ENCODE measurements around the gene RSPO4.

Gene RSPO4

GRCh38 chr20:952196-952795, 49.8 kb downstream of the RSPO4 start:
- H3K36me3 ChIP-seq (ENCODE audit: insufficient read depth, low read length) = no peaks in the 10 kb centered on the region
- H3K9me3 ChIP-seq (ENCODE audit: low read length) = no peaks in the 10 kb centered on the region
- H3K4me1 ChIP-seq (ENCODE audit: insufficient read depth, low read length) = no peaks in the 10 kb centered on the region
- no peak overlapping the region for H3K27ac ChIP-seq (ENCODE audit: low read depth, low read length)
- peaks cover 10 to 23% of the 10 kb centered on the region in 2 donors for H3K27me3 ChIP-seq (ENCODE audit: control insufficient read depth in 1 of 2, insufficient read depth in 2 of 2, low read length in 2 of 2)
- no peak overlapping the region for H3K9ac ChIP-seq (ENCODE audit: low read length)
- H3K4me3 ChIP-seq (ENCODE audit: low read depth in 1 of 2, low read length in 2 of 2) = no peak overlapping the region

GRCh38 chr20:951384-952169, 50.5 kb downstream of the RSPO4 start:
- Histone ChIP-seq H3K27me3 (ENCODE audit: control insufficient read depth in 1 of 2, insufficient read depth in 2 of 2, low read length in 2 of 2) (peaks cover 10 to 18% of the 10 kb centered on the region in 2 donors), H3K4me1 (ENCODE audit: insufficient read depth, low read length) (no peaks in the 10 kb centered on the region), H3K9ac (ENCODE audit: low read length) (no peak overlapping the region), H3K27ac (ENCODE audit: low read depth, low read length) (no peak overlapping the region), H3K9me3 (ENCODE audit: low read length) (no peaks in the 10 kb centered on the region), H3K36me3 (ENCODE audit: insufficient read depth, low read length) (no peaks in the 10 kb centered on the region), H3K4me3 (ENCODE audit: low read depth in 1 of 2, low read length in 2 of 2) (no peak overlapping the region)

GRCh38 chr20:949717-950116, 52.4 kb downstream of the RSPO4 start:
- Histone ChIP-seq H3K27me3 (ENCODE audit: control insufficient read depth in 1 of 2, insufficient read depth in 2 of 2, low read length in 2 of 2) (peaks cover 0 to 3% of the 10 kb centered on the region in 2 donors), H3K4me3 (ENCODE audit: low read depth in 1 of 2, low read length in 2 of 2) (no peak overlapping the region), H3K27ac (ENCODE audit: low read depth, low read length) (no peak overlapping the region), H3K9me3 (ENCODE audit: low read length) (no peaks in the 10 kb centered on the region), H3K9ac (ENCODE audit: low read length) (no peak overlapping the region), H3K4me1 (ENCODE audit: insufficient read depth, low read length) (no peaks in the 10 kb centered on the region), H3K36me3 (ENCODE audit: insufficient read depth, low read length) (no peaks in the 10 kb centered on the region)

GRCh38 chr20:946826-947225, 55.3 kb downstream of the RSPO4 start:
- Histone ChIP-seq H3K27ac (ENCODE audit: low read depth, low read length) (no peak overlapping the region), H3K4me1 (ENCODE audit: insufficient read depth, low read length) (no peaks in the 10 kb centered on the region), H3K9ac (ENCODE audit: low read length) (no peak overlapping the region), H3K36me3 (ENCODE audit: insufficient read depth, low read length) (no peaks in the 10 kb centered on the region), H3K27me3 (ENCODE audit: control insufficient read depth in 1 of 2, insufficient read depth in 2 of 2, low read length in 2 of 2) (peaks cover 0 to 3% of the 10 kb centered on the region in 2 donors), H3K9me3 (ENCODE audit: low read length) (no peaks in the 10 kb centered on the region), H3K4me3 (ENCODE audit: low read depth in 1 of 2, low read length in 2 of 2) (no peak overlapping the region)

- H3K36me3 ChIP-seq (ENCODE audit: insufficient read depth, low read length) = no peaks in the 10 kb centered on the region
- H3K27me3 ChIP-seq (ENCODE audit: control insufficient read depth in 1 of 2, insufficient read depth in 2 of 2, low read length in 2 of 2) = peaks cover 0 to 3% of the 10 kb centered on the region in 2 donors
- no peak overlapping the region for H3K27ac ChIP-seq (ENCODE audit: low read depth, low read length)
- no peak overlapping the region for H3K9ac ChIP-seq (ENCODE audit: low read length)
- no peaks in the 10 kb centered on the region for H3K4me1 ChIP-seq (ENCODE audit: insufficient read depth, low read length)
- no peak overlapping the region for H3K4me3 ChIP-seq (ENCODE audit: low read depth in 1 of 2, low read length in 2 of 2)
- H3K9me3 ChIP-seq (ENCODE audit: low read length) = no peaks in the 10 kb centered on the region
Measured at GRCh38 chr20:945841-946240, 56.3 kb downstream of the RSPO4 start.

- Histone ChIP-seq H3K4me1 (ENCODE audit: insufficient read depth, low read length) (no peaks in the 10 kb centered on the region), H3K27me3 (ENCODE audit: control insufficient read depth in 1 of 2, insufficient read depth in 2 of 2, low read length in 2 of 2) (peaks cover 0 to 3% of the 10 kb centered on the region in 2 donors), H3K27ac (ENCODE audit: low read depth, low read length) (no peak overlapping the region), H3K9ac (ENCODE audit: low read length) (no peak overlapping the region), H3K36me3 (ENCODE audit: insufficient read depth, low read length) (no peaks in the 10 kb centered on the region), H3K9me3 (ENCODE audit: low read length) (no peaks in the 10 kb centered on the region), H3K4me3 (ENCODE audit: low read depth in 1 of 2, low read length in 2 of 2) (no peak overlapping the region)
Measured at GRCh38 chr20:944774-945410, 57.2 kb downstream of the RSPO4 start.

GRCh38 chr20:944148-944547, 58.0 kb downstream of the RSPO4 start:
- Histone ChIP-seq H3K36me3 (ENCODE audit: insufficient read depth, low read length) (no peaks in the 10 kb centered on the region), H3K9me3 (ENCODE audit: low read length) (no peaks in the 10 kb centered on the region), H3K27me3 (ENCODE audit: control insufficient read depth in 1 of 2, insufficient read depth in 2 of 2, low read length in 2 of 2) (peaks cover 0 to 3% of the 10 kb centered on the region in 2 donors), H3K27ac (ENCODE audit: low read depth, low read length) (no peak overlapping the region), H3K4me1 (ENCODE audit: insufficient read depth, low read length) (no peaks in the 10 kb centered on the region), H3K4me3 (ENCODE audit: low read depth in 1 of 2, low read length in 2 of 2) (no peak overlapping the region), H3K9ac (ENCODE audit: low read length) (no peak overlapping the region)

DNA sequence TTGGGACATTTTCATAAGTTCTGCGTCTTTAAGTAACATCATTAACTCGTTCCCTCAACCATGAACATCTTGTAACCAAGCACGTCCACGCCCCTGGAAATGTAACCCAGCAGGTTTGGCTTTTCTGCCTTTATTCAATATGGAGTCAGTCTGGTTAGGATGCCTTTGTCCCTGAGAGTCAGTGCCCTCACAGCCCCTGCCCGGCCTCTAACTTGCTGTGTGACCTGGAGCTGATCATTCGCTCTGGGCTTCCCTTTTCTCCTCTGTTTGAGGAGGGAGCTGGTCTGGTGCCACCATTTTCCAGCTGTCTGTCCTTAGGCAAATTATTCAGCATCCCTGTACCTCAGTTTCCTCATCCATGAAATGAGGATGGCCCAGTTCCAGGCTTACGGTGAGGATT, 59.5 kb downstream of the RSPO4 start:
- peaks cover 0 to 3% of the 10 kb centered on the region in 2 donors for H3K27me3 ChIP-seq (ENCODE audit: control insufficient read depth in 1 of 2, insufficient read depth in 2 of 2, low read length in 2 of 2)
- no peaks in the 10 kb centered on the region for H3K4me1 ChIP-seq (ENCODE audit: insufficient read depth, low read length)
- H3K9ac ChIP-seq (ENCODE audit: low read length) = no peak overlapping the region
- H3K4me3 ChIP-seq (ENCODE audit: low read depth in 1 of 2, low read length in 2 of 2) = no peak overlapping the region
- H3K36me3 ChIP-seq (ENCODE audit: insufficient read depth, low read length) = no peaks in the 10 kb centered on the region
- no peak overlapping the region for H3K27ac ChIP-seq (ENCODE audit: low read depth, low read length)
- no peaks in the 10 kb centered on the region for H3K9me3 ChIP-seq (ENCODE audit: low read length)

- Histone ChIP-seq H3K9me3 (ENCODE audit: low read length) (no peaks in the 10 kb centered on the region), H3K36me3 (ENCODE audit: insufficient read depth, low read length) (no peaks in the 10 kb centered on the region), H3K4me3 (ENCODE audit: low read depth in 1 of 2, low read length in 2 of 2) (no peak overlapping the region), H3K9ac (ENCODE audit: low read length) (no peak overlapping the region), H3K4me1 (ENCODE audit: insufficient read depth, low read length) (no peaks in the 10 kb centered on the region), H3K27me3 (ENCODE audit: control insufficient read depth in 1 of 2, insufficient read depth in 2 of 2, low read length in 2 of 2) (peaks cover 0 to 3% of the 10 kb centered on the region in 2 donors), H3K27ac (ENCODE audit: low read depth, low read length) (no peak overlapping the region)
Measured at GRCh38 chr20:940926-941325, 61.2 kb downstream of the RSPO4 start.

- no peak overlapping the region for H3K27ac ChIP-seq (ENCODE audit: low read depth, low read length)
- no peaks in the 10 kb centered on the region for H3K4me1 ChIP-seq (ENCODE audit: insufficient read depth, low read length)
- no peak overlapping the region for H3K9ac ChIP-seq (ENCODE audit: low read length)
- H3K4me3 ChIP-seq (ENCODE audit: low read depth in 1 of 2, low read length in 2 of 2) = no peak overlapping the region
- H3K9me3 ChIP-seq (ENCODE audit: low read length) = no peaks in the 10 kb centered on the region
- H3K36me3 ChIP-seq (ENCODE audit: insufficient read depth, low read length) = no peaks in the 10 kb centered on the region
- no peaks in the 10 kb centered on the region for H3K27me3 ChIP-seq (ENCODE audit: control insufficient read depth in 1 of 2, insufficient read depth in 2 of 2, low read length in 2 of 2)
Measured at GRCh38 chr20:939606-940005, 62.5 kb downstream of the RSPO4 start.

DNA sequence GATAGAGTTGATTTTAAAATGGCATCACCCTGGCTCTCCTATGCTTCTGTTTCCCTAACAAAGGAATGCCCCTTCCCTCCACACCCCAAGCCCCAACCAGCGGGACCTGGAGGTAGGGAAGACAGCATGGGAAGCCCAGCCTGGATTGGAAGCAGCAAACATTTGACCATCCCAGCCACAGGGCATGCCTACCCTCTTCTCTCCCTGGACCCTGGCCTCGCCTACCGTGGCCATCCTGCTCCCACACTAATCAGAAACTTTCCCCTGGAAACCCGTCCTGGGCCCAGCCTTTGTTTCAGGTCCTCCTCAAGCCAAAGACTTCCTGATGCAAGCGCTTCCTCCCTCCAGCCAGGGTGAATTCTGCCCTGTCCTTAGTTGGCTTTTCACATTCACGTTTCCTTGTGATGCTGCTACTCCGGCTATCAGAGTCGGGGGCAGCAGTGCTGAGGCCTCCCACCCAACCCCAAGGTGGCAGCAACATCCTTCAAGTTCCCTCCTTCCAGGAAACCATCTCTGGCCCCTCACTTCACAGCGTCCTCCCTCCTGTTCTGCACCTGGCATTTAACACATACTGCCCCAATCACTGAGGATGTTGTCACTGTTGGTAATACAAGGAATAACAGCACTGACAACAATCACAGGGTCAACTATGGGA, 67.8 kb downstream of the RSPO4 start:
- Histone ChIP-seq H3K9ac (ENCODE audit: low read length) (no peak overlapping the region), H3K27ac (ENCODE audit: low read depth, low read length) (no peak overlapping the region), H3K27me3 (ENCODE audit: control insufficient read depth in 1 of 2, insufficient read depth in 2 of 2, low read length in 2 of 2) (no peaks in the 10 kb centered on the region), H3K4me1 (ENCODE audit: insufficient read depth, low read length) (no peaks in the 10 kb centered on the region), H3K4me3 (ENCODE audit: low read depth in 1 of 2, low read length in 2 of 2) (no peak overlapping the region), H3K9me3 (ENCODE audit: low read length) (no peaks in the 10 kb centered on the region), H3K36me3 (ENCODE audit: insufficient read depth, low read length) (no peaks in the 10 kb centered on the region)
